ENCODE data around the gene RALY. TPM values are rescaled to one million over a fixed set of nuclear protein-coding genes. Genes with fewer than 3 reads are reported as not detected.

RALY gene
- total RNA-seq, 4 donors from 2014 or later: 23.2 to 101 (median 87.5) TPM

- Histone ChIP-seq H3K4me3 (no peak overlapping the region), H3K4me1 (peaks cover 8 to 11% of the 10 kb centered on the region in 2 donors), H3K36me3 (no peaks in the 10 kb centered on the region), H3K27me3 (no peaks in the 10 kb centered on the region), H3K9me3 (no peaks in the 10 kb centered on the region), H3K27ac (no peak overlapping the region)
- intact Hi-C loops (cut with DNase I; ENCODE audit: low total_unique reads): no loop called here
- no peak for DNase-seq
- TF ChIP-seq CTCF (IDR thresholded peaks at IDR 0.05) (no peak), POLR2A (IDR thresholded peaks at IDR 0.05) (no peak)
Observed at GRCh38 chr20:34061695-34062094, 68.0 kb downstream of the RALY start.

DNA sequence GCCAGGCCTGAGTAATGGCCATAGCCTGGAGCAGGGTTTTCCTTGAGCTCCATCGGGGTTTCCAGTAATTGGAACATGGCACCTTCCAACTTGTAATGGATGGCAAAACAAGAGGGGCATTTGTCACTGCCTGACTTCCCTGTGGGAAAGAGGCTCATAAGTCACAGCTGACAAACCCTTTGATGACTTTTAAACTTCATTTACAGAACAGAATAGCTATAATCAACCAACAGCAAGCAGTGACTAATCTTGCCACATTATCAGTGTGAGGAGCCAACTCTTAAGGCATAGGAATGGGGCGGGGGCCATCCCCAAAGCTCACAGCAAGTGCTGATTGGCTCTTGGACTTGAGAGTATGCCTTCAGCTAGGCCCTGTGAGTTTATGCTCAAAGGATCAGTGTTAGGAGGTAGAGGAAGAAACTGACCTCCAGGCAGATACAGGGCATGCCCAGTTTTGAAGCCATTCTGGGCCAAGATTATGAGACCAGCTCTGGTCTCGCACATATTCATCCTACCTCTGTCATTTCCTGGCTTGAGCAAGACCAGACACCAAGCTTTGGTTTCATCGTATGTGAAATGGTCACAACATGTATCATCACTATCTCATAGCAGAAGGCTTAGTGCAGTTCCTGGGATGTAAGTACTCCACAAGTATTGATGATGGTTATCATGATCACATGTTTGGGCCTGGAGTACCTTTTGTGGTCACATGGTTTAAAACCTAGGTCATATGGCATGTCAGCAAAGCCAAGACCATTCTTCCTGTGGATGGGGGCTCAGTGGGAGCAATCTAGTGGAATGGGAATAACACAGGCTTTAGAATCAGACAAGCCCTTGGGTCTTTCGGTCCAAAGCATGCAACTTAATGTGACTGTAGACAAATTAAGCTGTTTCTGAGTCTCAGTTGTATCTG lies 69.1 kb downstream of the RALY start:
- Histone ChIP-seq H3K27ac (no peak overlapping the region), H3K4me1 (peaks cover 8 to 11% of the 10 kb centered on the region in 2 donors), H3K4me3 (no peak overlapping the region), H3K9me3 (no peaks in the 10 kb centered on the region), H3K36me3 (no peaks in the 10 kb centered on the region), H3K27me3 (no peaks in the 10 kb centered on the region)
- DNase-seq: no peak
- intact Hi-C loops (cut with DNase I; ENCODE audit: low total_unique reads): no loop called here
- TF ChIP-seq POLR2A (IDR thresholded peaks at IDR 0.05): no peak
- TF ChIP-seq CTCF (IDR thresholded peaks at IDR 0.05): no peak

DNA sequence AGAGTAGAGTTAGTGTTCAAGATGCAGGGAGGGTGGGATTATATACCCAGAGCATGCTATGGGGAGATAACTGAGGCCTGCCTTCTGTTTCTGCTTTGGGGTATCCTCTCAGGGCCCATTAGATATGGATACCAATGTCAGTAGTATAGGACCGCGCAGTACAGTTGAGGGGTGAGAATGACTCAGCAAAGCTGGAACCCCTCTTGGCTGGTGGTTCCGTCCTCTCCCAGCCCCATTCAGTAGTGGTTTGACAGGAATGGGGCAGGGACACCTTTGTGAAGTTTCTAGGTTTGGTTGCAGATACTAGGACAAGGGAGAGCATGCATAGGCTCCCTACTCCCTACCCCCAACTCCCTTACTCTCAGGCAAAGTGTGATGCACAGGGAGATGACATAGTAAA lies 70.6 kb downstream of the RALY start:
- no peaks in the 10 kb centered on the region for H3K27me3 ChIP-seq
- no peak for TF ChIP-seq POLR2A (IDR thresholded peaks at IDR 0.05)
- TF ChIP-seq CTCF (IDR thresholded peaks at IDR 0.05): no peak
- no peak for DNase-seq
- no peak overlapping the region for H3K27ac ChIP-seq
- no peak overlapping the region for H3K4me3 ChIP-seq
- no peaks in the 10 kb centered on the region for H3K36me3 ChIP-seq
- intact Hi-C loops (cut with DNase I; ENCODE audit: low total_unique reads): no loop called here
- no peaks in the 10 kb centered on the region for H3K9me3 ChIP-seq
- H3K4me1 ChIP-seq: peaks cover 8 to 11% of the 10 kb centered on the region in 2 donors

DNA sequence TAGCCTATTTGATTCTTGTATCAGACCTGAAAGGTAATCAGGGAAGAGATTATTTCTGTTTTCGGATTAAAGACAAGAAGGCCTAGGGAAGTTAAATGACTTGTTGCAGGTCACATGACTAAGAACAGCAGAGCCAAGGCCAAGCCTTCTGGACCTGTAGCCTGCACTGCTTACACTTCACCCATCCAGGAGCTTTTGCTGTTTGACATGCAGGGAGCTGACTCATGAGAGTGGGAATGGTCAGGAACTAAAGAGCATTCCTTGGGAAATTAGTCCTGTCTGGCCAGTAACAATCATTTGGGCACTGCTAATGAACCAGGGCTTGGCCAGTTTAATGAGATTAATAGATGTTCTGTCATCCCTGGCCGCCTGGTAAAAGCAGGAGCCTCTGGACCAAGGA lies 71.5 kb downstream of the RALY start:
- H3K4me1 ChIP-seq: peaks cover 8 to 11% of the 10 kb centered on the region in 2 donors
- no peaks in the 10 kb centered on the region for H3K9me3 ChIP-seq
- H3K4me3 ChIP-seq: no peak overlapping the region
- H3K27ac ChIP-seq: peak overlapping the region in 1 of 2 donors; percentile 33
- intact Hi-C loops (cut with DNase I; ENCODE audit: low total_unique reads): no loop called here
- TF ChIP-seq CTCF (IDR thresholded peaks at IDR 0.05) (no peak), POLR2A (IDR thresholded peaks at IDR 0.05) (no peak)
- no peaks in the 10 kb centered on the region for H3K36me3 ChIP-seq
- no peaks in the 10 kb centered on the region for H3K27me3 ChIP-seq
- peak; percentile 40 to 50 for DNase-seq

DNA sequence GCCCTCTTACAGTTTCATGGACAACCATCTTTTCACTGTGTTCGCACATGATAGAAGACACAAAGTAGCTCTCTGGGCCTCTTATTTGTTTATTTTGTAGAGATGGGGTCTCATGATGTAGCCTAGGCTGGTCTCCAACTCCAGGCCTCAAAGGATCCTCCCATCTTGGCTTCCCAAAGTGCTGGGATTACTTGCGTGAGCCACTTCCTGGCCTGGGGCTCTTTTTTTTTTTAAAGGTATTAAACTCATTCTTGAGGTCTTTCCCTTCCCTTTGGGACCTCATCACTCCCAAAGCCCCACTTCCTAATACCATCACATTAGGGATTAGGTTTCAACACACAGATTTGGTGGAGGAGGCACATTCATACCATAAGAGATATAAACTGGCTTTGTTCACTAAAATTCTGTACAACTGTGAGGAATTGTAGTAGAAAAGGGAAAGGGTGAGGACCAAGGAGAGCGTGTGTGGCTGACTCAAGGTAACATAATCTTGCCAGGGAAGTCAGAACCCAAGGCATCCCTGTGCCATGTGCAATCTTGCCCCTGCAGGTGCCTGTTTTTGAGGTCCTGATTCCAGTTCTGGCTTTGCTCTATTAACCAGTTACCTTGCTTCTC lies 72.9 kb downstream of the RALY start:
- Histone ChIP-seq H3K4me3 (no peak overlapping the region), H3K36me3 (no peaks in the 10 kb centered on the region), H3K27me3 (no peaks in the 10 kb centered on the region), H3K27ac (no peak overlapping the region), H3K4me1 (peaks cover 8 to 11% of the 10 kb centered on the region in 2 donors), H3K9me3 (no peaks in the 10 kb centered on the region)
- no peak for DNase-seq
- no peak for TF ChIP-seq POLR2A (IDR thresholded peaks at IDR 0.05)
- no peak for TF ChIP-seq CTCF (IDR thresholded peaks at IDR 0.05)
- intact Hi-C loops (cut with DNase I; ENCODE audit: low total_unique reads): no loop called here

All from uterus (tissue), 4 donors.